ENCODE data around the gene VAC14. TPM values are rescaled to one million over a fixed set of nuclear protein-coding genes. Genes with fewer than 3 reads are reported as not detected.

VAC14 gene
- total RNA-seq, 1 experiment from 2014 or later: 83.0 TPM

GRCh38 chr16:70777496-70777895 lies 23.5 kb downstream of the VAC14 start:
- no peak for DNase-seq
- Histone ChIP-seq H3K36me3 (replicated peaks; ENCODE audit: control insufficient read depth, insufficient read depth, low read length) (peaks cover 19% of the 10 kb centered on the region), H3K27me3 (ENCODE audit: control insufficient read depth, insufficient read depth, low read length) (no peaks in the 10 kb centered on the region), H3K4me3 (ENCODE audit: insufficient read depth, low read depth, low read length) (no peak overlapping the region)

GRCh38 chr16:70775399-70775798 lies 25.6 kb downstream of the VAC14 start:
- Histone ChIP-seq H3K4me3 (ENCODE audit: insufficient read depth, low read depth, low read length) (no peak overlapping the region), H3K27me3 (ENCODE audit: control insufficient read depth, insufficient read depth, low read length) (no peaks in the 10 kb centered on the region), H3K36me3 (replicated peaks; ENCODE audit: control insufficient read depth, insufficient read depth, low read length) (peaks cover 9% of the 10 kb centered on the region)
- no peak for DNase-seq

GRCh38 chr16:70774261-70774660 lies 26.7 kb downstream of the VAC14 start:
- Histone ChIP-seq H3K27me3 (ENCODE audit: control insufficient read depth, insufficient read depth, low read length) (no peaks in the 10 kb centered on the region), H3K4me3 (ENCODE audit: insufficient read depth, low read depth, low read length) (no peak overlapping the region), H3K36me3 (replicated peaks; ENCODE audit: control insufficient read depth, insufficient read depth, low read length) (peaks cover 8% of the 10 kb centered on the region)
- no peak for DNase-seq

GRCh38 chr16:70772493-70772892 lies 28.5 kb downstream of the VAC14 start:
- Histone ChIP-seq H3K36me3 (replicated peaks; ENCODE audit: control insufficient read depth, insufficient read depth, low read length) (peaks cover 8% of the 10 kb centered on the region), H3K27me3 (ENCODE audit: control insufficient read depth, insufficient read depth, low read length) (no peaks in the 10 kb centered on the region), H3K4me3 (ENCODE audit: insufficient read depth, low read depth, low read length) (no peak overlapping the region)
- no peak for DNase-seq

- peak; percentile 88 for DNase-seq
- H3K4me3 ChIP-seq (ENCODE audit: insufficient read depth, low read depth, low read length): no peak overlapping the region
- no peaks in the 10 kb centered on the region for H3K27me3 ChIP-seq (ENCODE audit: control insufficient read depth, insufficient read depth, low read length)
- peaks cover 6% of the 10 kb centered on the region for H3K36me3 ChIP-seq (replicated peaks; ENCODE audit: control insufficient read depth, insufficient read depth, low read length)
Observed at GRCh38 chr16:70770626-70771552, 30.1 kb downstream of the VAC14 start.

- Histone ChIP-seq H3K36me3 (replicated peaks; ENCODE audit: control insufficient read depth, insufficient read depth, low read length) (peaks cover 6% of the 10 kb centered on the region), H3K4me3 (ENCODE audit: insufficient read depth, low read depth, low read length) (no peak overlapping the region), H3K27me3 (ENCODE audit: control insufficient read depth, insufficient read depth, low read length) (no peaks in the 10 kb centered on the region)
- no peak for DNase-seq
Observed at GRCh38 chr16:70770291-70770625, 30.7 kb downstream of the VAC14 start.

GRCh38 chr16:70769761-70770160 lies 31.2 kb downstream of the VAC14 start:
- Histone ChIP-seq H3K27me3 (ENCODE audit: control insufficient read depth, insufficient read depth, low read length) (no peaks in the 10 kb centered on the region), H3K4me3 (ENCODE audit: insufficient read depth, low read depth, low read length) (no peak overlapping the region), H3K36me3 (replicated peaks; ENCODE audit: control insufficient read depth, insufficient read depth, low read length) (peaks cover 6% of the 10 kb centered on the region)
- no peak for DNase-seq

- DNase-seq: no peak
- H3K4me3 ChIP-seq (ENCODE audit: insufficient read depth, low read depth, low read length): no peak overlapping the region
Observed at GRCh38 chr16:70769131-70769530, 31.8 kb downstream of the VAC14 start.

GRCh38 chr16:70768203-70768580 lies 32.8 kb downstream of the VAC14 start:
- no peak for DNase-seq
- Histone ChIP-seq H3K36me3 (replicated peaks; ENCODE audit: control insufficient read depth, insufficient read depth, low read length) (peaks cover 6% of the 10 kb centered on the region), H3K27me3 (ENCODE audit: control insufficient read depth, insufficient read depth, low read length) (no peaks in the 10 kb centered on the region), H3K4me3 (ENCODE audit: insufficient read depth, low read depth, low read length) (no peak overlapping the region)

More at GRCh38 chr16:70769131-70769530, 31.8 kb downstream of the VAC14 start:
- H3K36me3 ChIP-seq (replicated peaks; ENCODE audit: control insufficient read depth, insufficient read depth, low read length): peaks cover 6% of the 10 kb centered on the region
- H3K27me3 ChIP-seq (ENCODE audit: control insufficient read depth, insufficient read depth, low read length): no peaks in the 10 kb centered on the region

- Histone ChIP-seq H3K4me3 (ENCODE audit: insufficient read depth, low read depth, low read length) (no peak overlapping the region), H3K27me3 (ENCODE audit: control insufficient read depth, insufficient read depth, low read length) (no peaks in the 10 kb centered on the region), H3K36me3 (replicated peaks; ENCODE audit: control insufficient read depth, insufficient read depth, low read length) (peaks cover 7% of the 10 kb centered on the region)
- no peak for DNase-seq
Observed at GRCh38 chr16:70767377-70768202, 33.4 kb downstream of the VAC14 start.

GRCh38 chr16:70766658-70767057 lies 34.3 kb downstream of the VAC14 start:
- DNase-seq: no peak
- peaks cover 7% of the 10 kb centered on the region for H3K36me3 ChIP-seq (replicated peaks; ENCODE audit: control insufficient read depth, insufficient read depth, low read length)
- no peaks in the 10 kb centered on the region for H3K27me3 ChIP-seq (ENCODE audit: control insufficient read depth, insufficient read depth, low read length)
- no peak overlapping the region for H3K4me3 ChIP-seq (ENCODE audit: insufficient read depth, low read depth, low read length)

- Histone ChIP-seq H3K27me3 (ENCODE audit: control insufficient read depth, insufficient read depth, low read length) (no peaks in the 10 kb centered on the region), H3K4me3 (ENCODE audit: insufficient read depth, low read depth, low read length) (no peak overlapping the region), H3K36me3 (replicated peaks; ENCODE audit: control insufficient read depth, insufficient read depth, low read length) (peaks cover 7% of the 10 kb centered on the region)
- DNase-seq: no peak
Observed at GRCh38 chr16:70766176-70766575, 34.8 kb downstream of the VAC14 start.

GRCh38 chr16:70765491-70765890 lies 35.5 kb downstream of the VAC14 start:
- no peaks in the 10 kb centered on the region for H3K27me3 ChIP-seq (ENCODE audit: control insufficient read depth, insufficient read depth, low read length)
- peaks cover 5% of the 10 kb centered on the region for H3K36me3 ChIP-seq (replicated peaks; ENCODE audit: control insufficient read depth, insufficient read depth, low read length)
- no peak for DNase-seq
- H3K4me3 ChIP-seq (ENCODE audit: insufficient read depth, low read depth, low read length): no peak overlapping the region

- Histone ChIP-seq H3K27me3 (ENCODE audit: control insufficient read depth, insufficient read depth, low read length) (no peaks in the 10 kb centered on the region), H3K4me3 (ENCODE audit: insufficient read depth, low read depth, low read length) (no peak overlapping the region), H3K36me3 (replicated peaks; ENCODE audit: control insufficient read depth, insufficient read depth, low read length) (peaks cover 3% of the 10 kb centered on the region)
- no peak for DNase-seq
Observed at GRCh38 chr16:70764632-70765031, 36.3 kb downstream of the VAC14 start.

- DNase-seq: no peak
- Histone ChIP-seq H3K27me3 (ENCODE audit: control insufficient read depth, insufficient read depth, low read length) (no peaks in the 10 kb centered on the region), H3K4me3 (ENCODE audit: insufficient read depth, low read depth, low read length) (no peak overlapping the region), H3K36me3 (replicated peaks; ENCODE audit: control insufficient read depth, insufficient read depth, low read length) (peaks cover 5% of the 10 kb centered on the region)
Observed at GRCh38 chr16:70760221-70760620, 40.7 kb downstream of the VAC14 start.
